ENCODE data around the gene LATS2.
A peak's percentile ranks its signal among the peaks of the same experiment; 100 is the strongest.
"Not testable (repeated sequence)": the region's sequence is repeated elsewhere in the genome, so short reads cannot be mapped to it uniquely, and the experiment has no call there.

Gene LATS2

DNA sequence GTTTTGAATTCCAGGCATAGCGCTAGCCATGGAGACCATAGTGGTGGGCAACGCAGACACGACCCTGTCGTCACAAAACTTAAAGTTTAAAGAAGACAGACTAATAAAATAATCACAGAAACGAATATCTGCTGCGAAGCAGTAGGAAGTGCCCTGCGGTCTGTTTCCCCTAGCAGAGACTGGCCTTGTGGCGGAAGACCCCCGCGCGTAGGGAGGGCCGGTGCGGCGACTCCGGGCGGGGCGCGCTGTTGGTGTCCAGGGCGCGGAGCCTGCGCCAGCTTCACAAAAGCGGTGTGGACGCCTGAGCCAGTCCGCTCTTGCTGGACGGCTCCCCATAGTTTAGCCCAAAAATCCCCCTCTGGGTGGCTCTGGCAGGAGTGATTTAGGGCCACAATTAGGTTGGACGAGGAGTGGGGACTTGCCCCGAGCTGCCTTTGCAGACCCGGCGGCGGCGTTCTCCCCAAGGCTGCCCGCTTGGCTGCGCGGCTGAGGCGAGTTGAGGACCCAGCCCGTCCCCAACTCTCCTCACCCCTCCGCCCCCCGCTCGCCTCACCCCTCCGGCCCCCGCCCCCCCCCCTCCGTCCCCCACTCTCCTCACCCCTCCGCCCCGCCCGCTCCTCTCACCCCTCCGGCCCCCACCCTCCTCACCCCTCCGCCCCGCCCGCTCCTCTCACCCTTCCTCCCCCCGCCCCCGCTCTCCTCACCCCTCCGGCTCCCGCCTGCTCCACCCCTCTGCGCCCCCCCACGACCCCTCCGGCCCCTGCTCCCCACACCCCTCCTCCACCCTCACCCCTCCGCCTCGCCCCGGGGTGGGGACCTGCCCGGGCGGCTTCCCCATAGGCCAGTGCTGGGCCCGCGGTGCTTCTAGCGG is 14.2 kb upstream of the LATS2 start:
- DNase-seq, result peak in 3 of 4 experiments; percentile 19 to 53 (median 35)

DNA sequence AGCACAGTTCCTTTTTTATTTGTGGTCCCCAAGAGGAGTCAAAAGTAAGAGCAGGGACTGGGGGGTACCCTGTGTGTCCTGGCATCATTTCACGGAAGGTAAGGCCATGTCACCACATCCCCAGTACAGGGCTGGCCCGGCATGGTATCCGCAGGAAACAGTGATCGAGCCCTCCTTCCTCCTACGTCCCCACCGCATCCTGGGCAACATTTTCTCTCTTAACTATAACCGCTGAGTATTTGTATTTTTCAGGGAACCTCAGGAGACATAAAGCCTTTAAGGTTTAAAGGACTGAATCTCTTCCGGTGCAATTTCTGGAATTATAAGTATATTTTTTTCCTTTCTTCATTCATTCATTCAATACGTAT is 13.6 kb upstream of the LATS2 start:
- peak; percentile 17 to 42 (median 34) for DNase-seq

DNA sequence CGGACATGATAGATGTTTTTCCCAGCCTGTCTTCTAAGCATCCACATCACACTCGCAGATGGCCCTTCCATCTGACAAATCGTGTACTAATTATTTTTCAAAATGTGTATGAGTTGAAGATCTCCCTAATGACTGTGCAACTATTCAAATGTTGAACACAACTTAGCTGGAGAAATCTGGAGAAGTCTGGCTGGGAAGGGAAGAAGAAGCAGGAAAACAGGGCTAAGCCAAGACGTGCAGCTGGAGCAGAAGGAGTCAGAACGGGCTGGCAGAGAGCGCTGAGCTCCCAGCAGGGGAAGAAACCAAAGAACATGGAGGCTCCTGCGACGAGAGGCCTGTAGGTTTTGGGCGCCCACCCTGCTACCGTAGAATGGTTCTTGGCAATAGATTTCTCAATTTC is 13.2 kb upstream of the LATS2 start:
- peak in 1 of 4 experiments; percentile 36 for DNase-seq

DNA sequence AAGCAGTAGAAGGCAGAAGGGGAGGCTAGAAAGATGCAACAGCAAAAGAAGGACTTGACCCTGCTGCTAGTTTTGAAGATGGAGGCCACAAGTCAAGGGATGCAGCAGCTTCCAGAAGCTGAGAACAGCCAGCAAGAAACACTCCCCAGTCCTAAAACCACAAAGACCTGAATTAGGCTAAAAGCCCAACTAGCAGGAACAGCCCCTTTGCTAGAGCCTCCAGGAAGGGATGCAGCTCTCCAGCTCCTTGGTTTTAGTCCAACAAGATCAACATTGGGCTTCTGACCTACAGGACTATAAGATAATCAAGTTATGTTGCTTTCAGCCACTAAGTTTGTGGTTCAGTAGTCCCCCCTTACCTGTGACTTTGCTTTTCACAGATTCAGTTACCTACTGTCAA is 10.5 kb upstream of the LATS2 start:
- DNase-seq, result no peak

DNA sequence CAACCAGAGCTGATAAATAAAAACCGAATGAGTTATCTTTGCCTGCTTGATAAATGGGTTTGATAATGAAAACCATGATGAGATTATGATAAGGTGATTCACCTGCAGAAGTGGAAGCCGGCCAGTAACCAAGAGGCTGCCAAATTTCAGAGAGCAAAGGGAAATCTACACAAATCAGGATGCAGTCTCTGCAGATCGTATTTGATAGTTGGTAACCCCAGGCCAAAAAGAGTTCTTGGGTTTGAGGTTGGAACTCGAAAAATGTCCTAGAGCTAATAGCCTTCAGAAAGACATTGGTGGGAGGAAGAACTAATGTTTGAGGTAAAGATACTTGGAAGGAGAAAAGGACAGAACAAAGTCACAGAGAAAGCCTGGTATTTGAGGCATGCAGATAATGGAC is 9.6 kb upstream of the LATS2 start:
- DNase-seq, result no peak

DNA sequence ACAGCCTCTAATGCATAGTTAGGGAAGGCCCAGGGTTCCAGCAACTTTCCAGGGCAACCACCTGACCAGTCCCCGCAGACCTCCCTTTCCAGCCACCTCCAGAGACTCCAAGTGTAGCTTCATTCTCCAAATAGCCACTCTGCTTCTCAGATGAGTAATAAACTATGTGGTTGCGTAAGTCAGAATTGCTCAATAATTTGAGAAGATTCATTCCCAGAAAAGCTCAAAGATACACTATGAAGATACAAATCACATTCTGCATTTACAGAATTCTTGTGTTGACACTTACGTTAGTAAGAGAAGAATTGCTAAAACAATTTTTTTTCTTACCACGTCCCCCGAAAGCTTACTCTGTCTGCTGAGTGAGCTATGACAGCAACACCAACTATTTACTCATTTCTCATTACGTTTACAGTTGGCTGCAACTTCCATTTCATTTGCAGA is 8.2 kb upstream of the LATS2 start:
- peak; percentile 57 to 91 (median 76) for DNase-seq

DNA sequence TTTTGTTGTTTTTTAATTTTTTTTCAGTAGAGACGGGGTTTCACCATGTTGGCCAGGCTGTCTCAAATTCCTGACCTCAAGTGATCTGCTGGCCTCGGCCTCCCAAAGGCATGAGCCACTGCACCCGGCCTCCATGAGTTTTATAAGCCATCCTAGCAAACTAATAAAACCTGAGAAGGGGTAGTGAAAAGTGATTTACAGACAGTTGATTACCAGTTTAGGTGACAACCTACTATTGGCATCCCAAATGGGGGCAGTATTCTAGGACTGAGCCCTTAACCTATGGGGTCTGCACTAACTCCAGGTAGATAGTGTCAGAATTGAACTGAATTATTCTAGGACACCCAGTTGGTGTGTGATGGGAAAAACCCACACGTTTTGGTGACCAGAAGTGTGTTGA is 6.5 kb upstream of the LATS2 start:
- DNase-seq, result no peak

DNA sequence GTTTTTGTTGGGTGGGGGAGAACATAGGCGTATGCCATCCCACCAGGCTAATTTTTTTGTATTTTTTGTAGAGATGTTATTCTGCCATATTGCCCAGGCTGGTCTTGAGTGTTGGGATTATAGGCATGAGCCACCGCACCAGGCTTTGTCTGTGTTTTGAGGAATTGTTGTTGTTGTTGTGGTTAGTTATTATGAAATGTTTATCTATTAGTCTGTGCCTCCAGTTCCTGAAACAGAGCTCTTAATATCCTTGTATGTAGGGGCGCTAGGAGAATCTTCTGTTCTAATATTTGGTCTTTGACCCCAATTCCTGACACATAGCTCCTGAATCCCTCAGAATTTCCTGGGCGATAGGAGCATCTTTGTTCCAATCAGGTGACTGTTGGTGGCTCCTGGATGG is 5.6 kb upstream of the LATS2 start:
- DNase-seq, result peak; percentile 30 to 68 (median 49)

DNA sequence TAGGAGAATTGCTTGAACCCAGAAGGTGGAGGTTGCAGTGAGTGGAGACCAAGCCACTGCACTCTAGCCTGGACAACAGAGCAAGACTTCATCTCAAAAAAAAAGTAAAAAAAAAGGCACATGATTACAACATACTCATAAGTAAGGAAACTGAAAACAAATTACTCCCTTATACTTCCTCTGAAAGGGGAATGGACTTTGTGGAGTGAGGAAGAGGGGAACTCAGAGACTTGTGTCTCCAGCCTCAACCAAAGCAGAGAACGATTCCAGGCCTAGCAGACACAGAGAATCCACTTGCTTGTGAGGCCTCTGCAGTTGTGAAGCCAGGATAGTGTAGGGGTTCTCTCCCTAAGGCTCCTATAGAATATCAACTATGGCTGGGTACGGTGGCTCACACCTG is 4.3 kb upstream of the LATS2 start:
- DNase-seq, result peak; percentile 53 to 85 (median 70)

DNA sequence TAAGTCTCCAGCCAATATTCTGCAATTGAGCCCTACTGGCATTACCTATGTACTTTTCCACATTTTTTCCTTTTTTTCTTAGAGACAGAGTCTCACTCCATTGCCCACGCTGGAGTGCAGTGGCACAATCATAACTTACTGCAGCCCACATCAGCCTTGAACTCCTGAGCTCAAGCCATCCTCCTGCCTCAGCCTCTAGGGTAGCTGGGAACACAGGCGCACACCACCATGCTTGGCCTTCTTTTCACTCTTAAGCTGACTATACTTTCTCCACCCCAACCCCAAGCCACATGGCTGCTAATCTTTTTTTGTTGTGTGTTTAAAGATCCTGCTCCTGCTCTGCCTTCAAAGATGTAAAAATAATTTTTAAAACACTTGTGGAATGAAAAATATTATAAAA is 1.6 kb upstream of the LATS2 start:
- DNase-seq, result no peak

DNA sequence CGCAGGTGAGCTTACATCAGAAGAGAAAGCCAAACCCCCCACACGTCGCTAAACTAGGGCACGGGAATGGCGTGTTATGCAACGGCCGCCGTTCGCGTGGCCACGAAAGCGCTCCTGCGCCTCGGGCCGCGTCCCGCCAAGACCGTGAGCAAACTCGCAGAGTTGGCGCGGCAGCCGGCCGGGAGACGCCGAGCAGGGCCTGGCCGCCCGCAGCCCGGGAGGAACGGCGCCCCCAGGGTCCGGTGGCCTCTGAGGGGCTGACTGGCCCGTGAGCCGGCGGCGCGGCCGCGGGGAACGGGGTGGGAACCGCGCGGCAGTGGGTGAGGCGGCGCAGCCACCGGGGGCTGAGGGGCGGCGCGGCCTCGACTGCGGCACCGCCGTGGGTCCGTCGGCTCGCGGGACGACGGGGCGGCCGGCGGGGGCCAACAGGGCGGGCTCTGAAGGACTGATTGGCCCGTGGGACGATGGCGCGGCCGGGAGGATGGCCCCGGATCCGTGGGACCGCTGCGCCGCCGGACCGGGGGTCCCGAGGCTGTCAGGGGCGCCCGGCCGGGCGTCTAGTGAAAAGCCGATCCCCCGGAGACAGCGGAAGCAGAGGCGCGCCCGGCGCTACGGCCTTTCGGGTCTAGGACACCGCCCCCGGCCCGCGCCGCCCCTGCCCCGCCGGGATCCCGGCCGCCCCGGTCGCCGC is 903 bp downstream of the LATS2 start:
- DNase-seq, result peak; percentile 16 to 66 (median 46)

DNA sequence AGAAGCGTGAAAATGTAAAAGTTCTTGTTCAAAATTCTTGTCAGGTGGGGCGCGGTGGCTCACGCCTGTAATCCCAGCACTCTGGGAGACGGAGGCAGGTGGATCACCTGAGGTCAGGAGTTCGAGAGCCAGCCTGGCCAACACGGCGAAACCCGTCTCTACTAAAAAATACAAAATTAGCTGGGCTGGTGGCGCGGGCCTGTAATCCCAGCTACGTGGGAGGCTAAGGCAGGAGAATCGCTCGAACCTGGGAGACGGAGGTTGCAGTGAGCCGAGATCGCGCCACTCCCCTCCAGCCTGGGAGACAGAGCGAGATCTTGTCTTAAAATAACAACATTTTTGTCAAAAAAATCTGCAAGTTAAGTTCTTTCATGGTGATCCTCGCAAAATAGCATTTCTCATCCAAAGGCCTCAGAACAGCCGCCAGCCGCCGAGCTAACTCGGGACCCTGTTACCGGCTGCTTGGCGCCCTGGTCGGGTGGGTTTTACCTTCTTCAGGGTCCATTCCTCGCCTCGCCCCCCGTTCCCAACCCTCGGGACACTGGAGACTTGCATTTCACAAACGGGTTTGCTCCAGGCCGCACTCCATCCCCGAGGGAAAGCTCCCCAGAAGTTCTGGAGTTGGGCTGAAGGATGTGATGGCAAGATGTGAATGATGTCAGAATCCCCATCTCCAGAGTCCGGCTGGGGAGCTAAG is 1.6 kb downstream of the LATS2 start:
- DNase-seq, result no peak

DNA sequence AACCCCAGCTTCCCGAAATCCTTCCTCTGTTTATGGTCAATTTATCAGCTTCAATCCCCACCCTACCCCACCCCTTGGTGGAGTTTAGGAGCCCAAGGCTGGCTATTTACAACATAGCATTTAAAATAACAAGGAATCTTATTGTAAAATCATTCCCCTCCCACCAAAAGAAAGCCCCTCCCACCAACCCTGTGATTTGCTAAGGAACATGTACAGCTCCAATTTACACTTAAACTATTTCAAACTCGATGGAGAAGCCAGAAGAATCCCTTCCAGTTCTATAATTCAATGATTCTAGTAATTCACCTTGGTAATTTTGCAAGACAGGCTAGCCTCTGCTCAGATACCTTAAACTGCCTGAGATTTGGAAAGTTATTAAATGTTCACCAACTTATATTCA is 3.0 kb downstream of the LATS2 start:
- DNase-seq, result peak in 2 of 4 experiments; percentile 15 to 20

DNA sequence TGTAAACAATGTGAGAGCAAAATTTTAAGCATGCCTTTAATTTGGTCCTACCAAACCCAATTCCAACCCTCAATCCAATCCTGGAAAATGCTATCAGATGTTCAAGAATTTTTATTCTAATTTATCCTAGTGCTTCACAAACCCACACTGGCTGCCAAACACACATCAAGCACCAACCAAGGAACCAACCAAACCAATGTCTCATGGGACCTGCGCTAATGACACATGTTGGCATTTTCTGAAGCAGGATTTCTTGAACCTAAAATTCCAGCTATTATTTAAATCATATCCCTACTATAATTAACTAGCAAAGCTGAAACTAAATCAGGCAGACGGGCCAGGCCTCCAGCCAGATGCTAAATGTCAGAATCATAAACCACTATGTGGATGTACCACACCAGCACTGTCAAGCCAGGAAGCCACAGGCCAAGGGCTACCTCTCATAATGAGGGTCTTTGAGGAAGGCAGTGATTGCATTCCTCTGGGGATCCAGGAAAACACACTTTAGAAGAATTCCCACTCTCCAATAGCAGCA is 5.8 kb downstream of the LATS2 start:
- no peak for DNase-seq

DNA sequence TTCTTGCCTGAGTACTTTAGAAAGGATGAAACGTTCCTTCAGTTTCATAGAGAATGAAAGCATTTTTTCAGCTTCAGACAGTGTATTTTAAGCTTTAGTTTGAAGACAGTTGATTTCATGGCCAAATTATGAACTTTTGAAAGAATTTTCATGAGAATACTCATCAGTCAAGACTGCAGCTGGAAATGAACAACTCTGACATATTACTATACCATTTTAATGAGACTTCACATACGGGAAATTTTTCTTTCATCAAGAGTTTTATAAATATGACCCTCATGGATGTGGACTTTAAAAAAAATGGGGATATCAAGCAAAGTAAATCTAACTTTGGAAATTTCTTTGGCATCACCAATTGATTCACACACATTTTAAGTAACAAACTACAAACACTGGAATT is 6.4 kb downstream of the LATS2 start:
- DNase-seq, result no peak

DNA sequence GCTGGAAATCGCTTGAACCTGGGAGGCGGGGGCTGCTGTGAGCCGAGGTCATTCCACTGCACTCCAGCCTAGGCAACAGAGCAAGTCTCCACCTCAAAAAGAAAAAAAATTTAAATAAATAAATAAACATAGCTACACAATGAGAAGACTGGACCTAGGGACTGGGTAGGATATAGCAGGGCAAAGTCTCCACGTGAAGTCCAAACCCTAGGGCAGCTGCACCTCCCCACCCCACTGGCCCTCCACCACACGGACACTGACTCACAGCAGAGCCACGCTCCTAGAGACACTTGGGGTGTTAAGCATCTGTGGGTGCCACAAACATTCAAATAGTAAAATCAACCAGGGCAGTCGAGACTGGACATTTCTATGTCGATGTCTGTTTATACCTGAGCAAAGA is 7.1 kb downstream of the LATS2 start:
- DNase-seq, result no peak

DNA sequence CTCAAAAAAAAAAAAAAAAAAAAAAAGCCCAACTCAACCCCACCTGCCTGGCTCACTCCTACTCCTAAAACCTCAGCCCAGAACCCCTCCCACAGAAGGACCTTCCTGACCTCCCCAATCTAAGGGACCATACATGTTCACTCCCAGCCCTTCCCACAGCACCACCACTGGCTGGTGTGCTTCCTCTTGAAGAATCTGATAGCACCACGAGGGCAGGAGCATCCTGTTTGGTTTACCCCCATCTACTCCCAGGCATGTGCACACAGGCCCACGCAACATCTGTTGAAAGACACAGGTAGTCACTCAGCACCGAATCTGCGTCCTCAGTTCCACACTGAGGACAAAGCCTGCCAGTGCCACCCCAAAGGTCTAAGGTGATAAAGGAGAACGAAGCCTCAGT is 8.2 kb downstream of the LATS2 start:
- DNase-seq, result no peak

DNA sequence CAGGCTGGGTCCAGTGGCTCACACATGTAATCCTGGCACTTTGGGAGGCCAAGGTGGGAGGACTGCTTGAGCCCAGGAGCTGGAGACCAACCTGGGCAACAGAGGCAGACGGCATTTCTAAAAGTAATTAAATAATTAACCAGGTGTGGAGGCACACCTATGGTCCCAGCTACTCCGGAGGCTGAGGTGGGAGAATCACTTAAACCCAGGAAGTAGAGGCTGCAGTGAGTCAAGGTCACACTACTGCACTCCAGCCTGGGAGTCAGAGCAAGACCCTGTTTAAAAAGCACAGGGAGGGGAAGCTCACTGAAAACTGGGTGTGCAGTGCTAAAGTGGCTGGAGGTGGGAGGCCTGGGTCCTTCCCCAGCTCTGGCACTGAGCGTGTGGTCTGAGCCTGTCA is 9.7 kb downstream of the LATS2 start:
- DNase-seq, result no peak

DNA sequence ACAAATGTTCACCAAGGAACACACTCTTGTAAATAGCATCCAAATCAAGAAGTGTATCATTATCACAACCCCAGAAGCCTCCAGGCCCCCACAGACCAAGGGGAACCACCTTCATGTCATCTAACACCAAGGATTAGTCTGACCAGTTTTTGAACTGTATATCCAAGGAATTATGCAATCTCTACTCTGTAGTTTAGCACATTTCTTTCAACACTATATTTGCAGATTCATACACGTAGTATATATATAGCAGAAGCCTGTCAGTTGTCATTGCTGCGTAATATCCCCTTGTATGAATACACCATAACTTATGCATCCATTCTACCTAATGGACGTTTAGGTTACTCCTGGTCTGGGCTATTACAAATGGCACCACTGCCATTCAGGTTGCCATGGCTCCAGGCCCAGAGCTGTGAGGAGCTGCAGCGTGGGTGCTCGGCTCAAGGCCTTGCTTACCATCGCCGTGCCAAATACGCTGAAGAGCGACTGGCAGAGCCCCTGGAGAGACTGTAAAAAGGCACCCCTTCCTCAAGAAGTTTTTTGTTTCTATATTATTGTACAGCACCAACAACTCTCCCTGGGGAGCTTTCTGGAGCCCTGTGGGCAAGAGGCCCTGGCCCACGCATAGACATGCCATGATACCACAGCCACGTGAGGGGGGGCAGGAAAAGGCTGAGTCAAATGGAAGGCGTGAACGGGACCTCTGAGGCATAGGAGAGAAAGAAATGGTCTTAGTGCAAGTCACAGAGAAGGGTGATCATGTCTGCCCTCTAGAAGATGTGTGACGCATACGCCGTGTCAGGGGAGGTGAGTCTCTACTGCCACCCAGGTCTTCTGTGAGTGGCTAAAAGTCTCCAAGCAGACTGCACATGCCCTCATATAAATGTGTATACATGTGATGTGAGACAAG is 10.8 kb downstream of the LATS2 start:
- DNase-seq, result peak in 1 of 4 experiments; percentile 21

DNA sequence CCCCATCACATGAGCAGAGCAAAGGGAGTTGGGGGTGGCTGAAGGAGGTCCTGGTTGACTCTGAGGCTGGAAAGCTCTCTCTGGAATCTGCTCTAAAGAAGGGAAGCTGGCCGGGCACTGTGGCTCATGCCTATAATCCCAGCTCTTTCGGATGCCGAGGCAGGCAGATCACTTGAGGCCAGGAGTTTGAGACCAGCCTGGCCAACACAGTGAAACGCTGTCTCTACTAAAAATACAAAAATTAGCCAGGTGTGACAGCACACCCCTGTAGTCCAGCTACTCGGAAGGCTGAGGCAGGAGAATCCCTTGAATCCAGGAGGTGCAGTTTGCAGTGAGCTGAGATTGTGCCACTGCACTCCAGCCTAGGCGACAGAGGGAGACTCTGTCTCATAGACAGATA is 11.7 kb downstream of the LATS2 start:
- not testable (repeated sequence) for DNase-seq

DNA sequence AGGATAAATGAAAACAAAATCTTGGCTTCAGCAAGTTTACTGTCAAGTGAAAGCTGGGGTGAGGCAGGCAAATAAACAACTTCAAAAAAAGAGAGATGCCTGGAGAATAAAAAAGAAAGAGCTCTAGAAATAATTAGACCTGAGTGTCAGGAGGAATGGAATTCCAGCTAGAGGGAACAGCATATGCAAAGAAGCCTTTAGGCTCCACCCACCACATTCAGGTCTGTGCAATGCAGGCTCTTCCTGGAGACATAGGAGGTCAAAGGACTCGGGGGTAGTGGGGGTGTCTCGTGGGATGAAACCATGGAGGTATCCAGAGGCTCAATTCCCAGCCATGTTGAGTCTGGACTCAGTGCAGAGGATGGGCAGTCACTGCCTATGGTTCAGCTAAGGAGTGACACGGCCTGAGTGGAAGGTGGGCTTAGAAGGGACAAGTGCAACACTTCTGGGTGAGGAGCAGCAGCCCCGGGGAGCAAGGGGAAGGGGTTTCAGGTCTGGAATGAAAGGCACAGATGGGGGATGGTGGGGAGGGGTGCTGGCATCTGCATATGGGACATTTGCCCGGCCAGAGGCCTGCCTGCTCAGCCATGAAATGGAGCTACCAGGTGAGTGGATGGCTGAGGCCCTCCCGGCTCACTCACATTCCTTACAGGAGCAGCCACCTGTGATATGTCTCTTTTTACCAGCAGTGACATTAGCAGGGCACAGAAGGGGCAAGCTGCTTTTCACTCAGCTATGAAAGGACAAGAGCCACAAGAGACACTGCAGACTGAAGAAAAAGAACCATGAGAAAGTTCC is 12.3 kb downstream of the LATS2 start:
- DNase-seq, result no peak
